ENCODE results near the gene LAMTOR3. TPM values are rescaled to one million over a fixed set of nuclear protein-coding genes. Genes with fewer than 3 reads are reported as not detected.

Gene LAMTOR3
- total and polyA plus RNA-seq, 9 donors, result 36.5 to 53.4 (median 44.0) TPM

DNA sequence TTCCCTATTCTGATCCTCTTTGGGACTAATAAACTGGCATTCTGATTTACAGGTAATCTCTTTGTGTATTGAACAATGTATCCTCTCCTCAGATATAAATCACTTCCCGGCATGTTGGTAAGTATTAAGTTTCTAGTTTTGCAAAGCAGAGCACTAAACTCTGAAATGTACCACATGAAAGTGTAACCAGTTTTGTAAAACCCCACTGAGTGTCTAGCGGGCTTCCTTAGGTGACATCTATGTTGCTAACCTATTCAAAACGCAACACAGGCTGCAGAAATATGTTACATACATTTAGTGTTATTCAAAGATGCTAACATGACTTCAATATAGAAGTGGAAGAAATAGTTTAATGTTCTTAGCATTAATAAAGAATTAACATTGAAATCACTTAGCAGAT lies 26.9 kb upstream of the LAMTOR3 start:
- Histone ChIP-seq H3K4me1 (ENCODE audit: insufficient read depth) (no peaks in the 10 kb centered on the region), H3K4me3 (no peak overlapping the region), H3K36me3 (no peaks in the 10 kb centered on the region), H3K9me3 (peaks cover 0 to 3% of the 10 kb centered on the region in 2 donors), H3K27ac (no peak overlapping the region), H3K27me3 (no peaks in the 10 kb centered on the region)
- 96 to 98% (median 97%) methylated on average over 3 of the region's 3 CpGs for WGBS, 3 donors
- TF ChIP-seq CTCF (IDR thresholded peaks at IDR 0.05) (no peak), EP300 (IDR thresholded peaks at IDR 0.05) (no peak), POLR2A (IDR thresholded peaks at IDR 0.05) (no peak)
- no peak for DNase-seq
- intact Hi-C loops (cut with DNase I), result no loop called here

DNA sequence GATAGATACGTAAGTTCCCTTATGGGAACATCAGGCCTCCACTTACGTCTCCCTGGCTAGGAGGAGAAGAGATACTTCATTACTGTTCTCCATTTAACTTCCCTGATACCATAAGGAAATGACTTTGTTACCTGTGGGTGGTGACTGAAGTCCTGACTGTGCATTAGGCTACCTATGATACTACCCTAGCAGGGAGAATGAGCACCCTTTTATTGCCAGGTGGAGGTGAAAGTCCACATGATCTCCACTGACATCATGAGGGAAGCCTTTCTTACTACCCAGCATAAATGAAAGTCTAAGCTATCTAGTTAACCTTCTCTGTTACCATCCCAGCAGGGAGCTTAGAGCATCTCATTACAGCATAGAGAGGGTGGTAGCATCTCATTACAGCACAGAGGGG lies 24.4 kb upstream of the LAMTOR3 start:
- H3K4me3 ChIP-seq, result no peak overlapping the region
- H3K27me3 ChIP-seq, result no peaks in the 10 kb centered on the region
- TF ChIP-seq POLR2A (IDR thresholded peaks at IDR 0.05), result no peak
- TF ChIP-seq EP300 (IDR thresholded peaks at IDR 0.05), result no peak
- no peak for TF ChIP-seq CTCF (IDR thresholded peaks at IDR 0.05)
- peaks cover 0 to 3% of the 10 kb centered on the region in 2 donors for H3K9me3 ChIP-seq
- intact Hi-C loops (cut with DNase I), result no loop called here
- 96 to 100% (median 100%) methylated on average over 2 of the region's 2 CpGs for WGBS, 3 donors
- H3K36me3 ChIP-seq, result no peaks in the 10 kb centered on the region
- no peak overlapping the region for H3K27ac ChIP-seq
- no peaks in the 10 kb centered on the region for H3K4me1 ChIP-seq (ENCODE audit: insufficient read depth)
- no peak for DNase-seq

GRCh38 chr4:99917575-99917974 lies 23.3 kb upstream of the LAMTOR3 start:
- intact Hi-C loops (cut with DNase I), result no loop called here
- no peak overlapping the region for H3K4me3 ChIP-seq
- no peak for TF ChIP-seq CTCF (IDR thresholded peaks at IDR 0.05)
- TF ChIP-seq POLR2A (IDR thresholded peaks at IDR 0.05), result no peak
- no peak for TF ChIP-seq EP300 (IDR thresholded peaks at IDR 0.05)
- H3K27ac ChIP-seq, result no peak overlapping the region
- 96 to 98% (median 96%) methylated on average over 3 of the region's 3 CpGs for WGBS, 3 donors
- no peaks in the 10 kb centered on the region for H3K4me1 ChIP-seq (ENCODE audit: insufficient read depth)
- no peak for DNase-seq
- H3K27me3 ChIP-seq, result no peaks in the 10 kb centered on the region
- H3K9me3 ChIP-seq, result peaks cover 0 to 3% of the 10 kb centered on the region in 2 donors
- H3K36me3 ChIP-seq, result no peaks in the 10 kb centered on the region

DNA sequence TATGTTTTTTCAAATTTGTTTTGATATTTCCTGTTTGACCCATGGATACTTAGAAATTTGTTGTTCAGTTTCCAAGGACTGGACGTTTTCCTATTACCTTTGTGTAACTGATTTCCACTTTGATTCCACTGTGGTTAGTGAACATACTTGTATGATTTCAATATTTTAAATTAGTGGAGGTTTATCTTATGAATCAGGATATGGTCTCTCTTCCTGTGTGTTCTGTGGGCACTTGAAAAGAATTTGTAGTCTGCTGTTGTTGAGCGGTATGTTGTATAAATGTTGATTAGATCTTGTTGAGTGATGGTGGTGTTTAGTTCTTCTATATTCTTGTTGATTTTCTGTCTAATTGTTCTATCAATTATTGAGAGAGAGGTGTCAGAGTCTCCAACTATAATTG lies 21.2 kb upstream of the LAMTOR3 start:
- Histone ChIP-seq H3K27me3 (no peaks in the 10 kb centered on the region), H3K4me3 (no peak overlapping the region), H3K4me1 (ENCODE audit: insufficient read depth) (no peaks in the 10 kb centered on the region), H3K9me3 (peaks cover 0 to 3% of the 10 kb centered on the region in 2 donors), H3K27ac (no peak overlapping the region), H3K36me3 (no peaks in the 10 kb centered on the region)
- intact Hi-C loops (cut with DNase I), result no loop called here
- 92 to 97% (median 93%) methylated on average over 2 of the region's 2 CpGs for WGBS, 3 donors
- no peak for DNase-seq
- TF ChIP-seq CTCF (IDR thresholded peaks at IDR 0.05) (no peak), POLR2A (IDR thresholded peaks at IDR 0.05) (no peak), EP300 (IDR thresholded peaks at IDR 0.05) (no peak)
